Thymus (tissue), 11 donors: Measurements from ENCODE around the gene ASAP2. TPM values are rescaled to one million over a fixed set of nuclear protein-coding genes. Genes with fewer than 3 reads are reported as not detected.

Experiments
- DNase-seq, 9 donors: peaks; one replicate each; pipeline ENCODE4 v3.0.0-alpha.2; 2013; ENCODE audit warnings: low spot score in 9 of 9, low read depth in 6 of 9, missing footprints in 1 of 9
- H3K27ac ChIP-seq, 2 donors: one replicate each; pipeline ENCODE4 v1.5.1; 2013; ENCODE audit warnings: control low read depth in 1 of 2, low read depth in 1 of 2, low read length in 1 of 2, mild to moderate bottlenecking in 1 of 2, moderate library complexity in 1 of 2
- H3K27me3 ChIP-seq, 2 donors: one replicate each; pipeline ENCODE4 v1.5.1; 2013; ENCODE audit warnings: low read length in 1 of 2; ENCODE audit not compliant: control insufficient read depth in 2 of 2, insufficient read depth in 1 of 2
- H3K36me3 ChIP-seq, 2 donors: one replicate each; pipeline ENCODE4 v1.5.1; 2013; ENCODE audit warnings: low read length in 1 of 2, mild to moderate bottlenecking in 1 of 2, moderate library complexity in 1 of 2; ENCODE audit not compliant: control insufficient read depth in 2 of 2, insufficient read depth in 2 of 2
- H3K4me1 ChIP-seq, 2 donors: one replicate each; pipeline ENCODE4 v1.5.1; 2013; ENCODE audit warnings: low read length in 2 of 2; ENCODE audit not compliant: control insufficient read depth in 2 of 2, insufficient read depth in 2 of 2
- H3K4me3 ChIP-seq, 2 donors: one replicate each; pipeline ENCODE4 v1.5.1; 2013; ENCODE audit warnings: low read length in 2 of 2, control low read depth in 1 of 2, mild to moderate bottlenecking in 1 of 2
- H3K9me3 ChIP-seq, 2 donors: one replicate each; pipeline ENCODE4 v1.5.1; 2013; ENCODE audit warnings: low read length in 1 of 2, mild to moderate bottlenecking in 1 of 2; ENCODE audit not compliant: control insufficient read depth in 2 of 2, insufficient read depth in 1 of 2
- WGBS: extraction: QIAGEN DNeasy Blood & Tissue Kit; methylation state at CpG from one replicate; pipeline ENCODE4 v1.1.7; 2013; 5-methylcytosine and 5-hydroxymethylcytosine counted together
- polyA plus RNA-seq: library from polyadenylated mRNA; stranded (reverse); fragments of 200-250 nt; gene quantifications from one replicate; pipeline ENCODE4 v1.2.3, GENCODE V29; 2013
- total RNA-seq: library from RNA; stranded (reverse); fragments of 120-200 nt; gene quantifications from one replicate; pipeline ENCODE4 v1.2.4, GENCODE V29; 2013
- donor health status: healthy.

The ASAP2 gene
- total and polyA plus RNA-seq, 2 donors = 3.3 to 6.7 TPM

DNA sequence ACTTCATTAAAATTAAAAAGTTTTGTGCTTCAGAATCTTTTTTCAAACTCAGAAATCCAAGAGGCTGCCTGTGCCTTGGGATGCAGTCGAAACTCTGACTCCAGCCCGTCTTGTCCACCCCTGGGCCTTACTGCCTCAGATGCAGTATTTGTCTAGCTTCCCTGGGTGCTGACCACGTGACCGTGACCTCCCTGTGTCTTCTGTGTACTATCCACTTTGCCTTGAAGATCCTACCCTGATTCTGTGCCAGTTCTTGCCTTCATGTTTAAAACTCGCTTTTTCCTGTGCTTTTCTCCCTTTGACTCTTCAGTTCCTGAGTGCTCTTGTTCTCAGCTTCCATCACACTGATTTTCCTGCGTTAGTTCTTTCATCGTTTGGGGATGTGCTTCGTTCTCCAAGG, 136.0 kb downstream of the ASAP2 start:
- no peaks in the 10 kb centered on the region for H3K9me3 ChIP-seq
- no peaks in the 10 kb centered on the region for H3K4me1 ChIP-seq
- no peaks in the 10 kb centered on the region for H3K27me3 ChIP-seq
- no peak overlapping the region for H3K27ac ChIP-seq
- no peak for DNase-seq
- H3K4me3 ChIP-seq = no peak overlapping the region
- 97% methylated on average over 8 of the region's 8 CpGs for WGBS
- H3K36me3 ChIP-seq = no peaks in the 10 kb centered on the region

DNA sequence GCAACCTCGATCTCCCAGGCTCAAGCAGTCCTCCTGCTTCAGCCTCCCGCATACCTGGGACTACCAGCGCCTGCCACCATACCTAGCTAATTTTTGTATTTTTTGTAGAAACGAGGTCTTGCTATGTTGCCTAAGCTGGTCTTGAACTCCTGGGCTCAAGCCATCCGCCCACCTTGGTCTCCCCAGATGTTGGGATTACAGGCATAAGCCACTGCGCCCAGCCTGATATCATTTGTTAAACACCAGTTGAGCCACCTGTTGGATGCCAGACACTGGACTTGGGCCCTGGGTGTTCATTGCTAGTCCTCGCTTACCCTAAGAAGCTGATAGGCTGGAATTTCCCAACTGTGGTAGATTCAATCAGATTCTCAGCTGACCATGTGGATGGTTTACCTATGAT, 136.9 kb downstream of the ASAP2 start:
- Histone ChIP-seq H3K9me3 (no peaks in the 10 kb centered on the region), H3K27ac (no peak overlapping the region), H3K4me1 (no peaks in the 10 kb centered on the region), H3K36me3 (no peaks in the 10 kb centered on the region), H3K27me3 (no peaks in the 10 kb centered on the region), H3K4me3 (no peak overlapping the region)
- 96% methylated on average over 7 of the region's 7 CpGs for WGBS
- no peak for DNase-seq

DNA sequence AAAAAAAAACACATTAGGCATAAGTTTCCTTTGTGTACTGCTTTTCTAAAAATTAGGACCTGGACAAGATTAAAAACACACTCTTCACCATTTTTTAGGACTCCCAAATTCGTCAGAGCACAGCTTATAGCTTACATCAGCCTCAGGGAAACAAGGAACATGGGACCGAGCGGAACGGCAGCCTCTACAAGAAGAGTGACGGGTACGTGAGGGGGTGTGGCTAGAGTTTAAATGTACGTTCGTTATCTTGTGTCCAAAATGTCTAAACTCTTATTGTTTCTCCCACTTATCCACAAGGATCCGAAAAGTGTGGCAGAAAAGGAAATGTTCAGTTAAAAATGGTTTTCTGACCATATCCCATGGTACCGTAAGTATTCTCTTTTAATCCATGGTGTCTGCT, 137.8 kb downstream of the ASAP2 start:
- DNase-seq = no peak
- H3K36me3 ChIP-seq = no peaks in the 10 kb centered on the region
- H3K27ac ChIP-seq = no peak overlapping the region
- WGBS = 97% methylated on average over 10 of the region's 10 CpGs
- no peak overlapping the region for H3K4me3 ChIP-seq
- no peaks in the 10 kb centered on the region for H3K27me3 ChIP-seq
- H3K4me1 ChIP-seq = no peaks in the 10 kb centered on the region
- H3K9me3 ChIP-seq = no peaks in the 10 kb centered on the region

DNA sequence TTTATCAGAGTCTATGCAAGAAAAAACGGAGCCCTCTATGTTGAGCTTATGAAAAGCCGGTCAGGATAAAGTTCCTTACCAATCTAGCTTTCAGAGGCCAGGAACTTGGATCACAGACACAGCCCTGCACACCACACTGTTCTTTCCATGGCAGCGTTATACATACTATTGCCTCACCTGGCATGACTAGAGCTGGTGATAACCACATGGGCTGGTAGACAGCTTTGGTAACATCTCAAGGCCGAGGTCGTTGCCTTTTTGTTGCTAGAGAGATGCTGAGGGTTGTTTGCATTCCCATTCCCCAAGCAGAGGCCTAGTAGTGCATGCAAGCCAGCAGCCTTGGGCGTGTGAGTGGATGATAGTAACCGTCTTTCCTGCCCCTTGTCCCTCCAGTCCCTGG, 138.7 kb downstream of the ASAP2 start:
- WGBS = 98% methylated on average over 7 of the region's 7 CpGs
- H3K4me1 ChIP-seq = no peaks in the 10 kb centered on the region
- no peaks in the 10 kb centered on the region for H3K9me3 ChIP-seq
- H3K4me3 ChIP-seq = no peak overlapping the region
- H3K27ac ChIP-seq = no peak overlapping the region
- no peaks in the 10 kb centered on the region for H3K36me3 ChIP-seq
- no peak for DNase-seq
- no peaks in the 10 kb centered on the region for H3K27me3 ChIP-seq

DNA sequence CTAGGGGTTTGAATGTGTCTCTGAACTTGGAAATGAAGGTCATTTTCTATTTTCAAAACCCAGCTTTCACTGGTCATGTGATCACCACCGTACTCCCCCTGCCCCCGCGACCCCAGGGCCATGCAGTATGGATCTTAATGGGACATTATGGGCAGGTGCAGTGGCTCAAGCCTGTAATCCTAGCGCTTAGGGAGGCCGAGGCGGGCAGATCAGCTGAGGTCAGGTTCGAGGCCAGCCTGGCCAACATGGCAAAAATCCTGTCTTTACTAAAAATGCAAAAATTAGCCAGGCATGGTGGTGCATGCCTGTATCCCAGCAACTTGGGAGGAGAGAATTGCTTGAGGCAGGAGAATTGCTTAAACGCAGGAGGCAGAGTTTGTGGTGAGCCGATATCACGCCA, 139.4 kb downstream of the ASAP2 start:
- Histone ChIP-seq H3K36me3 (no peaks in the 10 kb centered on the region), H3K4me3 (no peak overlapping the region), H3K27ac (no peak overlapping the region), H3K27me3 (no peaks in the 10 kb centered on the region), H3K9me3 (no peaks in the 10 kb centered on the region), H3K4me1 (no peaks in the 10 kb centered on the region)
- WGBS = 98% methylated on average over 10 of the region's 10 CpGs
- DNase-seq = no peak

DNA sequence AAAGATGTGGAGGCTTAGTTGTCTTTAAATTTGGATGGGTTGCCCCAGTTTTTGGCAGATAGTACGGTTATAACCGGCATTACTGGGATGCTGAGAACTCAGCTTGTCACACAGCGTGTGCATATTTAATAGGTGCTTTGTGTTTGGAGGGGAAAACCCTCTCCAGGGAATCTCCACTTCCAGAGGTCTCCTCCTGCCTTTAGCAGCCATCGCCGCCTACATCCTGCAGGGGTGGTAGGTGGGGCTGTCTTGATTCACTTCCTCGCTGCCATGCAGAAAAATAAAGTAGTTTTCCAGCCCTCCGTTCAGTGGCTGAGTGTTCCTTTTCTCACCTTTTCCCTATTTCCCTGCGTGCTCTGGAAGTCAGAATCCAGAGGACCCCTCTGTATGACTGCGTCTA, 140.3 kb downstream of the ASAP2 start:
- DNase-seq = no peak
- Histone ChIP-seq H3K27me3 (no peaks in the 10 kb centered on the region), H3K36me3 (no peaks in the 10 kb centered on the region), H3K4me3 (no peak overlapping the region), H3K9me3 (no peaks in the 10 kb centered on the region), H3K4me1 (no peaks in the 10 kb centered on the region), H3K27ac (no peak overlapping the region)
- WGBS = 97% methylated on average over 9 of the region's 9 CpGs

DNA sequence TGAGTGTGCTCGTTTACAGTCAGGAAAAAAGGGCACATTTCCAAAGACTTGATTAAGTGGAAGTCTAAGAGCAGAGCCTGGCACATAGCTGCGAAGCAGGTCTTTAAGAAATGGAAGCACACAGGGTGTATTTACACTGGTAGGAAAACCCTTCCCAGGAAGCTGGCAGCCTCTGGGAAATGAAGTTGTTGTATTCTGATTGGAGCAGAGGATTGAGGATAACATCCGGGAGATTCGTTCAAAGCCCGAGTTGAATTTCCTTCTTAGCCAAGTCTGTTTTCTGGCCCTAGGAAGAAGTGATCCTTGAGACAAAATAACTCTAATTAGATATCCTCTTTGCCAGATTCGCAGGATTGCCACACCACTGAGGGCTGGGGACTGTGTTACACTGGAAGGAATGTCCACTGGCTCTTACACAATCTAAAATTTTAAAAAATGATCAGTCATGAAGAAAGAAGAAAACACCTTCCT, 140.8 kb downstream of the ASAP2 start:
- Histone ChIP-seq H3K9me3 (no peaks in the 10 kb centered on the region), H3K4me1 (no peaks in the 10 kb centered on the region), H3K4me3 (no peak overlapping the region), H3K27me3 (no peaks in the 10 kb centered on the region), H3K36me3 (no peaks in the 10 kb centered on the region), H3K27ac (no peak overlapping the region)
- WGBS = 96% methylated on average over 6 of the region's 6 CpGs
- no peak for DNase-seq

DNA sequence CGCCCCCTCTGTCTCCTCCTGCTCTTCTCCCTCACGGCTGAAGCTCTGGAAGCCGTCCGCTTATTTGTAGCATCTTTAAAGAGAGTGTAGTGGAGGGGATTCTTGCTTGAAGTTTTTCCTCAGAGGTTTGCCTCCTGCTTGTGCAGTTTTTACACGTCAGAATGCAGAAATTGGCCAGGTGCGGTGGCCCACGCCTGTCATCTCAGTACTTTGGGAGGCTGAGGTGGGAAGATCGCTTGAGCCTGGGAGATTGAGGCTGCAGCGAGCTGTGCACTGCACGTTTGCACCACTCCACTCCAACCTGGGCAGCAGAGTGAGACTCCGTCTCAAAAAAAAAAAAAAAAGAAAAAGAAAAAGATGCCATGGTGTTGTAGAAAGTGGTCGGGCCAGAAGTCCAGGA, 147.7 kb downstream of the ASAP2 start:
- H3K4me1 ChIP-seq = no peaks in the 10 kb centered on the region
- H3K27ac ChIP-seq = no peak overlapping the region
- 97% methylated on average over 12 of the region's 12 CpGs for WGBS
- no peak overlapping the region for H3K4me3 ChIP-seq
- H3K9me3 ChIP-seq = no peaks in the 10 kb centered on the region
- DNase-seq = no peak
- H3K36me3 ChIP-seq = no peaks in the 10 kb centered on the region
- no peaks in the 10 kb centered on the region for H3K27me3 ChIP-seq

DNA sequence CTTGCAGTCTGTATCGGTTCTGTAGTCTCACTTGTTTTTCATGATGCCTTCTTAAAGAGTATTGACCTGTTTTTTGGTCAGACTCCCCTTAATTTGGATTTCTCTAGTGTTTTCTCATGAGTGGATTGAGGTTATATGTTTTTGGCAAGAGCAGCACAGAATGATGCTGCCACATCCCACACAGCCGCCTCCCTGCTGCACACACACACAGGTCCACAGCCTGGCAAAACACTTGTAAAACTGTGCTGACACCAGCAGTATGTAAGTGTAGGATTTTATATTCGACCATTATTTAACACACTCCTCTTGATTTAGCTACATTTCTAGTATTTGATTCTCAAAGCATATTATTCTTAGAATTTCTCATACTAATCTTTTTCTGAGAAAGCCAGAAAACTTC, 148.7 kb downstream of the ASAP2 start:
- no peaks in the 10 kb centered on the region for H3K36me3 ChIP-seq
- no peak for DNase-seq
- H3K4me1 ChIP-seq = no peaks in the 10 kb centered on the region
- no peak overlapping the region for H3K4me3 ChIP-seq
- WGBS = 95% methylated on average over 3 of the region's 3 CpGs
- H3K9me3 ChIP-seq = no peaks in the 10 kb centered on the region
- H3K27me3 ChIP-seq = no peaks in the 10 kb centered on the region
- H3K27ac ChIP-seq = no peak overlapping the region

DNA sequence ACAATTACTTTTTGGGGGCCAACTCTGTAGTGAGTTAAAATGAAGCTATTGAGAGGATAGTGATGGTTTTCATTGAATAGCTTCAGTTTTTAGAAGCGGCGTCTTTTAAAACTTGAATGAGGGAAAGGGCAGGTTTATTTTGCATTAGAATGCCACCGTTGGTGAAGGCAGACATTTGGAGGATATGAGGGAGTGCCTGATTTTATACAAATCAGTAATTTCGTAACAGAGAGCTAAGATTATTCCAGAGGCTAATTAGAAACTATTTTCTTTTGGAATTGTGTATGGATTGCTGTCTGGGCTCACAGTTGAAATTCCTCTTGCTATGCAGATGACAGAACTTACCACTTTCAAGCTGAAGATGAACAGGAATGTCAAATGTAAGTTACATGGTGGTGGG, 149.1 kb downstream of the ASAP2 start:
- H3K4me3 ChIP-seq = no peak overlapping the region
- no peak for DNase-seq
- H3K27me3 ChIP-seq = no peaks in the 10 kb centered on the region
- H3K9me3 ChIP-seq = no peaks in the 10 kb centered on the region
- no peak overlapping the region for H3K27ac ChIP-seq
- H3K4me1 ChIP-seq = no peaks in the 10 kb centered on the region
- WGBS = 91% methylated on average over 4 of the region's 4 CpGs
- H3K36me3 ChIP-seq = no peaks in the 10 kb centered on the region
